ENCODE measurements around the gene PHF2.

- TF ChIP-seq BHLHE40 (IDR thresholded peaks at IDR 0.05; ENCODE audit: borderline replicate concordance) (no peak), SP1 (IDR thresholded peaks at IDR 0.05) (no peak), FOXK2 (IDR thresholded peaks at IDR 0.05) (no peak), FOXA1 (IDR thresholded peaks at IDR 0.05) (no peak), TARDBP (IDR thresholded peaks at IDR 0.05) (no peak)
These were observed 82.0 kb downstream of the PHF2 start for GRCh38 chr9:93658184-93658925.

Data from HEK293T (cell line).